Head of caudate nucleus (tissue), 42 donors: ENCODE data around the gene TRDN.
"Not testable (repeated sequence)": the region's sequence is repeated elsewhere in the genome, so short reads cannot be mapped to it uniquely, and the experiment has no call there.

Experiments
- DNase-seq, 42 donors: peaks; one replicate each; pipeline versions ENCODE4 v3.0.0 to v3.0.0-alpha.2; 2020 to 2021; ENCODE audit warnings: mixed read lengths in 7 of 42
- intact Hi-C: fragments of 100-400 bp; cut with DNase I; formaldehyde crosslinking; loops from one replicate; pipeline ENCODE4 v1.15.0; 2022

TRDN gene

GRCh38 chr6:123343836-123344235, 292.9 kb downstream of the TRDN start:
- DNase-seq: no peak
- intact Hi-C loops: no loop called here

- intact Hi-C loops: no loop called here
- DNase-seq: no peak
These were observed 298.4 kb downstream of the TRDN start for GRCh38 chr6:123338394-123338793.

- DNase-seq: no peak
- intact Hi-C loops: no loop called here
These were observed 303.6 kb downstream of the TRDN start for GRCh38 chr6:123333000-123333756.

- no peak for DNase-seq
- intact Hi-C loops: no loop called here
These were observed 304.7 kb downstream of the TRDN start for GRCh38 chr6:123332070-123332469.

- no peak for DNase-seq
- intact Hi-C loops: no loop called here
These were observed 307.4 kb downstream of the TRDN start for GRCh38 chr6:123329337-123329736.

- intact Hi-C loops: no loop called here
- DNase-seq: no peak
These were observed 313.1 kb downstream of the TRDN start for GRCh38 chr6:123323452-123324329.

GRCh38 chr6:123321020-123321419, 315.7 kb downstream of the TRDN start:
- intact Hi-C loops: no loop called here
- no peak for DNase-seq

- intact Hi-C loops: loop anchor here (5.0 to 10.0 kb wide), 2 partner anchors 450 to 582 kb away; no protein-coding TSS in a partner anchor
- DNase-seq: no peak
These were observed 319.9 kb downstream of the TRDN start for GRCh38 chr6:123316733-123317323.

GRCh38 chr6:123314459-123314858, 322.3 kb downstream of the TRDN start:
- intact Hi-C loops: loop anchor here (10.0 kb wide), 1 partner anchor 580 kb away; no protein-coding TSS in a partner anchor
- DNase-seq: not testable (repeated sequence)

GRCh38 chr6:123309130-123309529, 327.6 kb downstream of the TRDN start:
- intact Hi-C loops: no loop called here
- DNase-seq: no peak

- intact Hi-C loops: no loop called here
- DNase-seq: no peak
These were observed 330.4 kb downstream of the TRDN start for GRCh38 chr6:123306334-123306733.

- DNase-seq: no peak
- intact Hi-C loops: no loop called here
These were observed 341.1 kb downstream of the TRDN start for GRCh38 chr6:123295672-123296071.

GRCh38 chr6:123295181-123295580, 341.6 kb downstream of the TRDN start:
- no peak for DNase-seq
- intact Hi-C loops: no loop called here

- intact Hi-C loops: no loop called here
- no peak for DNase-seq
These were observed 348.1 kb downstream of the TRDN start for GRCh38 chr6:123288649-123289048.

- DNase-seq: no peak
- intact Hi-C loops: no loop called here
These were observed 360.2 kb downstream of the TRDN start for GRCh38 chr6:123276546-123276980.

GRCh38 chr6:123263981-123264380, 372.8 kb downstream of the TRDN start:
- DNase-seq: no peak
- intact Hi-C loops: no loop called here

GRCh38 chr6:123240626-123241025, 396.1 kb downstream of the TRDN start:
- no peak for DNase-seq
- intact Hi-C loops: no loop called here

- intact Hi-C loops: no loop called here
These were observed 403.4 kb downstream of the TRDN start for GRCh38 chr6:123233336-123233735.

GRCh38 chr6:123227789-123228188, 409.0 kb downstream of the TRDN start:
- DNase-seq, intact Hi-C loops: not testable (repeated sequence)

More at GRCh38 chr6:123233336-123233735, 403.4 kb downstream of the TRDN start:
- DNase-seq: no peak

- DNase-seq: no peak
- intact Hi-C loops: no loop called here
These were observed 410.4 kb downstream of the TRDN start for GRCh38 chr6:123226398-123226797.
